GF-D8 (cell line): Measurements from ENCODE around the gene TRIM8.

ENCODE experiments used
- DNase-seq: peaks from one replicate; lab custom pipeline; 2025; lab: John Stamatoyannopoulos, UW

TRIM8 gene

DNA sequence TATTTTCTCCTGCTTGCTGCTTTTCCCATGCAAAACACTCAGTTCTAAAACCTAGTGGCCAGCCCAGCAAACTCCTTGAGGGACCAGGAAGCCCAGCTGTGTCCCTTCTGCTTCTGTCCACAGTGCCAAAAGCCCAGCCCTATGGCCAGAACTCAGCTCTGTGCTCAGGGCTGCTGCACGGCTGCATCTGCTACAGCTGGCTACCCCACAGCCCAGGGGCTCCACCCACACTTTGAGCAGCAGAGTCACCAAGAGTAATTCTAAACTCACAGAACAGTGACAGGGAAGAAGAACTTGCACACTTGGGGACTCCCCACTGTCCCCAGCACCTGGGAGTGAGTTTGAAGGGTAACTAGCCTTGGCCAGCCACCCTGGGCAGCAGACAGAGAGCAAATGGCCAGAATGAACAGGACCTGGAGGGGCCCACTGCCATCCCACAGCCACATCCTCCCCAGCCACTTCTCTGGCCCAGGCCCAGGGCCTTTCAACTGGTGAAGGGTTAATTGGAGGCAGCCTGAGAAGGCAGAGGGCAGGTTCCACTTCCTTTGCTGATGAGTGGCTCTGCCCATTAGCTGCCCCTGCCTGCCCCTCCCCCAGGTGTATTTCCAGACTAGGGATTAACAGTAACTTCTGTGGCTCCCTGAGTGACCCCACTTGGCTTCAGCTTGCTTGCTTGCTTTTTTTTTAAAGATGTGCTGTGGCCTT, 28.1 kb upstream of the TRIM8 start:
- DNase-seq: no peak

DNA sequence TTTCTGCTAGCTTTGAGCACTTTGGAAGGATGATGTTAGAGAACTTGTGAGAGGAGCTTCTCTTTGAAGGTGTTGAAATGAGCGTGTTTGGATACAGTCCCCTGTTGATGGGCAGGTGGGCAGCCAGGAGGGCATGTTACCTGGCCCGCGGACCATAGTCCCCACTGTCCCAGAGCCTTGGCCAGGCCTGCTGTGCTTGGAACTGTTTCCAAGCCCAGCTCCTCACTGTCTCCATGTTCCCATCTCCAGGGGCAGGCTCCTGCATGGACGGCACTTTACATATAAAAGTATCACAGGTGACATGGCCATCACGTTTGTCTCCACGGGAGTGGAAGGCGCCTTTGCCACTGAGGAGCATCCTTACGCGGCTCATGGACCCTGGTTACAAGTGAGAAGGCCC, 27.2 kb upstream of the TRIM8 start:
- DNase-seq: no peak

DNA sequence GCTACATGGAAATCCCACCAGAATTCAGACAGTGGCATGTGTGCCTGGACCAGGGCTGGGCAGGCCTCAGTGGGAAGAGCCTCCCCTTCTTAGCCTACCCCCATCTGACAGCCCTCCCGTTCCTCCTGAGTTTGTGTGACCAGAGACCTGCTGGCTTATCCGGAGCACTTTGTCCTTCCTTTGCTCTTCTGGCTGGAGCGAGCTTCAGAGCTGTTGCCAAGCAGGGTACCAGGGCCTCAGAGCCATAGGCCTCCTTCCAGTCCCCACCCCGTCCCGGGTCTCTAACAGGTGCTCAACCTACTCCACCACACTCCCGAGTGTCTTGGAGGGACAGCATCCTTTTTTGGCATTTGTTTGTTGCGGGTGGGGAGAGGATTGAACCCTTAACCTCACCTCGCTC, 26.5 kb upstream of the TRIM8 start:
- no peak for DNase-seq

DNA sequence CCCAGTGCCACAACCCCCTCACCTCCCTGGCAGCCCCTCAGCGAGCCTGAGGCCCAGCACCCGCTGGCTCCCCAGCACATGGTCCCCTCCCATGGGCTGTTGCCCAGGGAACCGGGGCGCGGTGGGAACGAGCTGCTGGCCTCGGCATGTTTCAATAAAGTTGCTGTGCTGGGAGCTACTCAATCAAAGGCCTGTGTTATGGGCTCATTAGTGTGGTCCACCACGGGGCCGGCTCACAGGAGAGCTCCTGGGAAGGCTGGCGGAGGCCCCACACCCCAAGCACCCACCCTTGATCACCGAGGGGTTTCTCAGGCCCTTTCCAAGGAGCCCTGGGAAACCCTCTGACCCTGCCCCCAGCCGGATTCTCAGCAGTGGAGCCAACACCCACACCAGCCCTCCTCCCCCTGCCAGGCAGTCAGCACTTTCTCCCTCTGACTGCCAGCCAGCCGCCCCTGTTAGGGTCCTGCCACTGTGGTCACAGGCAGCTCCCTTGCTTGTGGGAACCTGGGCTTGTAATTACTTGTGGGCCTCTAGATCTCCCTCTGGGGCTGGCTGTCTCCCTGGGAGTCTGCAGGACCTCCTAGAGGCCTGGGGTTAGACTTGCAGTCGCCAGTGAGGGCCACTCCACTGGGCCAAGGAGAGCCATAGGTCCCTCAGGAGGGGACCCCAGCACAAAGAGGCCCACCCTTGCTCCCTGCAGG, 24.8 kb upstream of the TRIM8 start:
- DNase-seq: no peak

DNA sequence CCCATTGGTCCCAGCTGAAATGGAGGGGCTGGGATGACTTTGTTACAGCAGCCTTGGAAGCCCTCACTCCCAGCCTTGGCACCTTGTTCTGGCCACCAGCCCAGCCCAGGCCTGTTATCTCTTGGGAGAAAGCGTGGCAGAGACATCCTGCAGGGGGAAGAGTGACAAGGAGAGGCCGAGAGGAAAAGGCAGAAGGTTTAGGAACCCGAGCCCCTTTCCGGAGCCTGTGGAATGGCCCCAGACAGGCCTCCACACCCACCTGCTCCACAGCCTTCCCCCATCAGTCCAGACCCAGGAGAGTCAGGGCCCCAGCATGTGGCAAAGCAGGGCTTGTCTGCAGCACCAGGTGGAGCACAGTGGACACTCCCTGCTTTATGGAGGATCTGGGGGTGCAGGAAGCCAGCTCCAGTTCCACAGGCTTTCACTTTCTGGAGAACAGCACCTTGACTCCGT, 24.1 kb upstream of the TRIM8 start:
- no peak for DNase-seq

DNA sequence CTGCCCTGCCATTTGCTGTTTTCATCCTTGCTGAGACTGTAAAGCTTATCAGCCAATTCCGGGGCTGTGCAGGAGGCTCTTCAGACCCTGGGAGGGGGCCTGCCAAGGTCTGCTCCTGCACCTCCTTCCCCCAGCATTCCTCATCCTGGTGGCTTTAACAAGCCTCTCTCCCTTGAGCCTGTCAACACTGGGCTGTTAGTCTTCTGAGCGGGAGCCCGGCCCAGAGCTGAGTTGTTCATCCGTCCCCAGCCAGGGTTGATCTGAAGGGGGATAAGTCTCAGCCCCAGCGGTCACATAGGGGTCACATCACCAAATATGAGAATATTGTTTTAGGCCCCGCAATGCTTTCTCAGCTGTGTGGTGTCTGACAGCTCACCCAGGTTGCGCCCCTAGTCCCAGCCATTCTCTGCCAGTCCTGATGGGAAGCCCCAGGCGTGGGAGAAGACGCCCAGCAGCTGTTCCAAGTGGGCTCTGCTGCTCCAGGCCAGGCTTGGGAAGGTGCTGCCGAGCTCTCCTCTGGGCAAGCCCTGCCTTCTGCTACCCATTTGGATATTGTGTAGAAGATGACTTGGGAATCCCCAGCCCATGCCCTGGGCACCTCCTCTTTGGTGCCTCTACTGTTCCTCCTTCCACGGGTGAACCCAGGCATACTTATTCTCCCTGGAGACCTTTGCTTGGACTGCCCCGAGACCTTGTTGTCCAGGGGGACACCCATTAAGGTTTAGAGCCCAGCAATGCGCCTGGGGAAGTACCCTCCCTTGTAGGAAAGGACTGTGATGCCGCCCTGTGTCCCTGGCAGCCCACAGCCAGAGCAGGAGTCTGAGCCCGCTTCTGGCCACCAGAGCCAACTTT, 23.5 kb upstream of the TRIM8 start:
- no peak for DNase-seq

DNA sequence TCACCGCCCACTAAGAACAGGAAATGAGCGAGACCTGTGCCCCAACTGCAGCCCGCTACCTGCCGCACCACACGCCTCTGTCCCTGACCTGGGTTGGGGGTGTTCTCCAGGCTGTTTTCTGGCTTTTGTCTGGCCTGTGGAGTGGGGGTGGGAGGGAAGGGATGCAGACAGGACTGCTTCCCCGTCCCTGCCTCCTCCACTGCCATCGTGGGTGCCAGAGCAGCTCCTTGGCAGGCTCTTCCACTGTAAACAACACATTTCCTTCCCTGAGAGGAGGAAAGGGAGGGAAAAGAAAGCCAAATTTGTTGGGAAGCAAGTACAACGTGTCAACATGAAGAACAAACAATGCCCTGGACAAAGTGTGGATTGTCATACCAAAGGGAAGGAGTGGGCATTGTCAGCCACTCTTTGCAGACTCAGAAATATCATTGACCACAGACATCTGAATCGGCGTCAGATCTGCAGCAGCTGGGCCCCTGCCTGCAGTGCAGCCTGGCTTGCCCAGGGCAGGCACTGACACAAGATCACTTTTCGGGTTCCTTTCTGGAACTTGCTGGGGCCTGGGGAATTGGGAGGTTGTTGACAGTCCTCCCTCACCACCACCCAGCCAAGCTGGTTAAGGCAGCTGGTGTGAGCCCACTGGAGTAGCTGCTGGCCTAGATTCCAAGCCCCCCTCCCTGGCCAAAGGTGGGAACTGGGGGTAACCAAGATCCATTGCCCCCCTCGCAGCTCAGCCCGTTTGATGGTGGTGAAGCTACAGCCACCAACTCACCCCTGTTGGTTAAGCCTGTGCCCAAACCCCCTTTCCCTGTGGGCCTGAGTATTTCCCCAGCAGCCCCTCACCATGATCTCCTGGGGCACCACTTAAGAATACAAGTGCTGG, 22.6 kb upstream of the TRIM8 start:
- DNase-seq: no peak

DNA sequence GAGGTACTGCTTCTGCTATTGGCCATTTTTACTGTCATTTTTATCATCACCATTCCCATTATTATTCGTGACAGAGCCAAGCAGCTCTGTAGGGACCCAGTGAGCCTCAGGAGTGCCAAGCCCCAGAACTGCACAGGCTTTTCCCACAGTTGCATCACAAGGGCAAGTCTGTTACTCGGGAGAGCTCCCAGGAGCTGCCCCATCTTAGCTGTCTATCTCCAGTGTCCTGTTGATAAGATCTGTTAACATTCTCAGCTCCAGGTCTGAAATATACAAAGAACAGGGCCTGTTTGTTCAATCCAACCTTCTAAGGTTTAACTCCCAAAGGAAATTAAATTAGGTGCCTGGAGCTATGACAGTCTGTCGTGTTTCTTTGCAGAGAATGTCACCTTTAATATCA, 20.2 kb upstream of the TRIM8 start:
- no peak for DNase-seq

DNA sequence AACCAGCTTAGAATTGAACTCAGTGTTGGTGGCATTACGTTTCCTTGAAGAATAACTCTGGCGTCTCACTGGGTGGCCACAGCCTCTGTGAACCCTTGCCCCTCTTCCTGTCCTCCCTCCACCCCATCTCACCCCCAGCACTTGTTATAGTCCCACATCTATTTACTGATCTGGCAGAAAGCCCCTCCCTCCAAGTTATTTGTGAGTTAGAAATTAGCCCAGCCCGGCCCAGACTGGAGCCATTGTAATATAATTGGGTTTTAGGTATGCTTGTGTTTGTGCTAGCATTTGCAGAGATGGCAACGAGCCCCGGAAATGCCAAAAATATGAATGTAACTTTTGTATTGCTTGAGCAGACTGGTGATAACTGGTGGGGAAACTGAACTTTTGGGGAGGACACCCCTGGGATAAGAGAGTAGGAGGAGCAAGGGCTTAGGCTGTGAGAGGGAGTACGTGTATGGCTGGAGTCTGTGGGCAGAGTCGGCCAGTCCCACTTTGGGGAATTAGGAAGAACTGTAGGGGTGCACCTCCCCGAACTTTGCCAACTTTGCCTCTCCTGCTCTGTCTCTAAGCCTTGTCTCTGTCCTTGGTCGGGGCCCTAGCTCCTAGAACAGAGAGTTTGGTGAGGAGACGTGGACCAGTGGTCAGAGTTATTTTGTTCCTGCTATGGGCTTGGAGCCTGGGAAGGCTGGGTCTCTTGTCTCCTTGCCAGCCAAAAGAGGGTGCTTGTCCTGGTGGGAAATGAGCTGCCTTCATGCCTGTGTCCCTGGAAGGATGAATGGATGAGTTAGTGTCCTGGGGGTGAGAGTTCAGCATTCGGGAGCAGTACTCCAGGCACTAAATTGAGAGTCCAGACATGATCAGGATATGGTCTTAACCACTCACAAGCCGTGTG, 19.3 kb upstream of the TRIM8 start:
- no peak for DNase-seq

DNA sequence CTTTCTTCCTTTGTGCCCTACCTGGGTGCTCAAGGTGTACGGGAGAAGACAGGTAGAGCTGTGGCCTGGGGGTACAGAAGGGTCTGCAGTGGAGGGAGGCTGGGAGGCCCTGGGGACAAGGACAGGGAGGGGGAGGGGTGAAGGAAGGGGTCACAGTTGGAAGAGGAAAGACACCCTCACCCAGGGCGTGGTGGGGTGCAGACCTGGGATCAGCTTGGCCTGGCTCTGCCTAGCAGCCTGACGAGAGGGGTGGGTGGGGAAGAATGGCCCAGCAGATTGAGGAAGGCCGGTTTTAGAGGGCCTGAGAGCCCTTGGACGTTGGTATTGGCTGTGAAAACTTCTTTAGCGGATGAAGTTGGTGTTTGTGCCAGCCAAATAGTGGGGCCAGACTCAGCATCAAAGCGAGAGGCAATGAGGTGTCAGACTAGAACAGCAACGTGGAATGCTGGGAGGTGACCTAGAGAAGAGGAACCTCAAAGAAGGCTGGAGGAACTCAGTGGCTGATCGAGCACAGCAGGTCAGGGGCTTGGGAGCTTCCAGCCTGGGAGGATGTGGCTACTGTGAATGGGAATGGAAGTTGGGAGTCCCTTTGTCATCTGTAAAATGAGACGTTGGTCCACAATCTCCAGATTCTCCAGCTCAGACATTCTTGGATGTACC, 18.1 kb upstream of the TRIM8 start:
- no peak for DNase-seq

DNA sequence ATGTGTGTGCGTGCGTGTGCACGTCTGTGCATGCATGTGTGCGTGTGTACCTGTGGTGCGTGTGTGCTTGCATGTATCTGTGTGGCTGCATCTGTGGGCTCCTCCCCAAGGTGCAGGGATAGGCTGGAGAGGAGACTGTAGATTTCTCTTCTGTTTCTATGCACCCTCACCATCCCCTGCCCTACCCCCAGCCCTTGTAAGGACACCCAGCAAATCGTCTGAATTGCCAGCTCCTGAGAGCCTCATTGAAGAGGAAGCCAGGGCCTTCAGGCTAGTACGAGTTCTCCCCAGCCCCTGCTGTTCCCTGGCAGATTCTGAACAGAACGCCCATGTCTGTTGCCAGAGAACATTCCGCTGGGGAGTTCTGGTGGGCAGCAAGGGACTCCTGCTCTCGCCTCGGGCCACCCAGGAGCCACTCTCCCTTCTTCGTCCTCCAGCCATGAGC, 17.0 kb upstream of the TRIM8 start:
- DNase-seq: no peak

DNA sequence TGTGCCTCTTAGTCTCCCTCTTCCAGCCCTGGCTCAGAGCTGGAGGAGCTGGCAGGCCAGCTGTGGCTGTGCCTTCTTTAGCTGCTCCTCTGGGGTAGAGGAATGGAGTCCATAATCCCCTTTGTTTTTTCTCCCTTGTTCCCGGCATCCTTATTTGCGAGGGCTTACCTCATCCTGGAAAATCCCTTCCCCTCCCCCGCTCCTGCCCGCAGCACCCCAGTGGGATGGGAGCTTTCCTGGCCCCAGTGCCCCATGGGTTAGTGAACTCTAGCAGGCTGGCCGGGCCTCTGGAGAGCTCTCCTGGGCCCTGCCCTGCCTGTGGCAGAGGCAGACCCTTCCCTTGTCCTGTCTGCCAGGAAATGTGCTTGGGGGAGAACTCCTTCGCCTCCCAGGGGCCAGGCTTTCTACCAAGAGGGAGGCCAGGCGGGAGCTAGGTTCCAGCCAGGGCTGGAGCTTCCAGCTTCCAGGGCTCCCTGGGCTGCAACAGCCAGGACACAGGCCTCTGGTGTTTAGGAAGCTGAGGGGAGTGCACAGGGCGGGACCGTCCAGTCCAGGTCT, 16.5 kb upstream of the TRIM8 start:
- no peak for DNase-seq

DNA sequence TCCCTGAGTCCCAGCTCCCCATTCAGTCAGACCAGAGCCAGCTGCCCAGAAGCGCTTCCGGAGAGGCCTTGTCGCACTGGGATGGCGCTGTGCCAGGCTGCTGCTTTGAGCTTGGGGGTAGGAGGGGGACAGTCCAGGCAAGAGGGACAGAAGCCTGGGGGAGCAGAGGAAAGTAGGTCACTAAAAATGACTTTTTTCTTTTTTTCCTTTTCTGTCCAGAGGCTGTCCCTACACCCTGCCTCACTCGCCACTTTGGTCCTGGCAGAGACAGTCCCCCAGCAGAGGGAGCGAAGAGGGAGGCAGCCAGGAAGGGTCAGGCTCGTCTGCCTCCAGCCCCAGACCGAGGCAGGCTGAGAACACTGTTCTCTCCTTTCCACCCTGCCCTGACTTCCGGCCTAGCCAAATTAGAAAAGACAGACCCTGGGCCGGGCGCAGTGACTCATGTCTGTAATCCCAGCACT, 15.8 kb upstream of the TRIM8 start:
- no peak for DNase-seq

DNA sequence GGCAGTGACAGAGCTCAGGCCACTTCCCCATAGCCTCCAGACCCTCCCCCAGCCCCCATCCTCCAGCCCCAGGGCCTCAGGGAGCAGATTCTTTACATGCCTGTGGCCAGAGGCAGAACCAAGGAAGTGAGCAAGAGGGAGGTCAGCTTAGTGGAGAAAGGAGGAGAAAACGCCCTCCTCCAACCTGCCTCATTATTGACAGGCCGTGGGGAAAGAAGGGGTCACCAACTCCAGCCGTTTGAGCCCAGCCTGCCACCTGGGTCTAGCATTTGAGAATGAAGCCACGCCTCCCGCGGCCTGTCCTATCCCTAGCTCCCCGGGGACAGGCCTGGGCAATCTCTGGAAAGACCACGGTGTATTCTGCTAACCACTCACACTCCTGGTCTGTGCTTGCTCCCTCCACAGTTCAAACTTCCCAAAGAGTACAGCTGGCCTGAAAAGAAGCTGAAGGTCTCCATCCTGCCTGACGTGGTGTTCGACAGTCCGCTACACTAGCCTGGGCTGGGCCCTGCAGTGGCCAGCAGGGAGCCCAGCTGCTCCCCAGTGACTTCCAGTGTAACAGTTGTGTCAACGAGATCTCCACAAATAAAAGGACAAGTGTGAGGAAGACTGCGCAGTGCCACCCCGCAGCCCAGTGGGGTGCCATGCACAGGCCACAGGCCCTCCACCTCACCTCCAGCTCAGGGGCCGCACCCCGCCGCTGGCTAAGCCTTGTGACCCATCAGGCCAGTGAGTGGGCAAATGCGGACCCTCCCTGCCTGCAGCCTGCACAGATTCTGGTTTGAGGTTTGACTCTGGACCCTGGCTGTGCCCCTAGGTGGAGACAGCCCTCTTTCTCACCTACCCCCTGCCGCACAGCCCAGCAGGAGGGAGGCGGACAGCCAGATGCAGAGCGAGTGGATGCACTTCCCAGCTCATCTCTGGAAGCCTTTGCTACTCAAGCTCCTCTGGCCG, 14.3 kb upstream of the TRIM8 start:
- peak; percentile 32 for DNase-seq

DNA sequence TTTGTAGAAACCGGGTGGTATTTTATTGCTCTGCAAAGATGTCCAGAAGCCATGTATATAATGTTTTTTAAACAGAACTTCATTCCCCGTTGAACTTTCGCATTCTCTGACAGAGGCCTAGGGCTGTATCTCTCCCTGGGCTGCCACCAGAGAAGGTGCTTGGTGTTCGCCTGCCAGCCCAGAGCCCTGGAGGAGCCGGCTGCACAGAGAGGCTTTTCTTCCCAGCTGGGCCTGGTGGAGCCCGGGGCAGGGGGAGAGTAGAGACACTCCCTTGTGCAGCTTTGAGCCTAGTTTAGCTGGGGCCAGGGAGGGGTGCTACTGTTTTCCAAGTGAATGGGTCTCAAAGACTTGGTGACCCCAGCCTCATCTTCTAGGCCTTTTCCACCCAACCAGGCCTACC, 13.6 kb upstream of the TRIM8 start:
- DNase-seq: no peak

DNA sequence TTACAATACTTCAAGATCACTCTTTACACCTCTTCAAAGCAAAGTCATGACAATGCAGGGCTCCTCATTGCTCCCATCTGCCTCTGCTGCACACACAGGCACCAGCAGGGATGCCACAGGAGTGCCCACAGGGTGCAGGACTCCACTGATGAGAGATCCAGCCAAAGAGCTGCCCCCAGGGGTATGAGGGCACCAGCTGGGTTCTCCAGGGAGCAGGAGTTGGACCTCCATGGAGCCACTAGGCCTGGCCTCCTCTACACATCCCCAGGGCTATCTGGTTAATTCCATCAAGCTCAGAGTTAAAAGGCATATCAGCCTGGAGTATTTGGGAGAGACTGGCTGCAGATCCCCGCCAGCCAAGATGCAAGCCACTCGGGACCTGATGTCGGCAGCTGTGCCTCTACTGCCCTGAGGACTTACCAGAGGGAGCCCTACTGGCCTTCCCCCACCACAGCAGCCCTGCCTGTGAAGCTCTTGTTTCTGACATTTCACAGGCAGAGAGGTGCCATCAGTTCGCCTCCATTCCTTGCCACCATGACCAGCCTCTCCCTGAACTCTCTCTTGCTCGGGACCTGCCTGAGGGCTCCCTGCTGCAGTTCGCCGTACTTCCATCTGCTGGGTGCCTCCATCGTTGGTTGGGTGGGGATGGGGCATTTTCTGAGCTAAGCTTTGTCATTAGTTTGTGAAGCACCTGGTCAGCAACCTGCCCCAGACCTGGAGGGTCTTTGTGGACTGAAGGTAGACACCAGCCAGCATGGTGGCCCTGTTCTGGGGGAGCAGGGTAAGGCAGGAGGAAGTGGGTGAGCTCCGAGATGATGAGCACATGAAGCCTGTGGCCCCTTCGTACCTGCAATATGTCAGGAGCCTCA, 12.5 kb upstream of the TRIM8 start:
- no peak for DNase-seq

DNA sequence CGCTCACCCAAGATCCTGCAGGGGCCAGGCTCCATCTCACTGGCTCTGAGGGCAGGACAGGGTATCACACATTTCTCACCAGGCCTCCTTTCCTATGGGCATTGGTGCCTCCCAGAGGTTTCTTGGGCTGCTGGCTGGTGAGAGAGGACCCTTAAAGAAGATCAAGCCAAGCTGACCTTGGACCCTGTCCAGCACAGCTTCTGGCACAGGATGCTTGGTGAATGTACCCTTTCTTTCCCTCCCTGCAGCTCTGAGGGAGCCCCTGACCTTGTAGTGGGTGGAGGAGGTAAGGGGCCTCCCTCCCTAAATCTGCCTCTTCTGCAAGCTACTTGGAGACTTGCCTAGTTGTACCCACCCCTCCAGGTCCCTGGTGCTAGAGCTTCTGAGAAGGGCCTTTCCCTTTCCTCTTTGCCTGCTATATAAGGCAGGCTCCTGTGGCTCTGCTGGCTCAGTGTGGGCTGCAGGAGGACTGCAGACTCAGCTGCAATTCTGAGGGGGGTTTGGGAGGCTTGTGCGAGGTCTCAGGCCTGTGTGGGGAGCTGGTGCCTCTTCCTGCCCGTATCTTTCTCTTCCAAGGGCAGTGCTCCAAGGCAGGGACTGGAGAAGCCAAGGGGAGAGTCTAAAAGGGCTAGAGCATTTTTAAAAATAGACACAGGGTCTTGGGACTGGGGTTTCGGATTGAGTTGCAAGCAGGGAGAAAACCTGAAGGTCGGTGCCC, 11.7 kb upstream of the TRIM8 start:
- peak; percentile 54 for DNase-seq
